CMK (cell line): ENCODE measurements around the gene LIN9.
A peak's percentile ranks its signal among the peaks of the same experiment; 100 is the strongest.
"Not testable (repeated sequence)": the region's sequence is repeated elsewhere in the genome, so short reads cannot be mapped to it uniquely, and the experiment has no call there.

Experiments
- DNase-seq: peaks from one replicate; pipeline ENCODE4 v3.0.0-alpha.2; 2010; ENCODE audit warnings: low read depth

The LIN9 gene

GRCh38 chr1:226211181-226211821 lies 97.7 kb downstream of the LIN9 start:
- no peak for DNase-seq

DNA sequence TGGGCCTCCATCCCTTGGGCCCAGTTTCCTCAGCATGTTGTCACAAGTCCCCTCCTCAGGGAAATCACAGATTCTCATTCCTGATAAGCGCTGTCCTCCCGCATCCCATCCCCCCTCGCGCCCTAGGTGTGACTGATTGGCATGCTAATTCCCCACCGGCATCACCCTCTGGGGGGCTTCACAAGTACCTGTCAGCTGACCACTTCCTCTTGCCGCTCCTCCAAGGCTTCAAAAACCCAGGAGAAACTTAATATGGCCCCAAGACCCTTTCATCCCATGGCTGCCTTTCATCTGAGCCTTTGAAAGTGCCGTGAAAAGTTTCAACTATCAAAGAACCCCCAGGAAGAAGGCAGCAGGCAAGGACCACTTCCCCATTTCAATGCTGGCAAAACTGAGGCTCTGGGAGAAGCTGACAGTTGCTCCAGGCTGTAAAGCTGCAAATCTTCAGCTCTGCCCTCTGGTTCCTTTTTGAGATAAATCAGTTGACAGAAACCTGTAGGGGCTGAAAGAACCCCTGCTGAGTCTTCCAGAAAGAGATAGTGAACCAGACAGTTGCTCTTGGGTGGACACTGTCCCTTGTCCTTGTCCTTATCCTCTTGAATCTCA lies 98.3 kb downstream of the LIN9 start:
- DNase-seq, result no peak

DNA sequence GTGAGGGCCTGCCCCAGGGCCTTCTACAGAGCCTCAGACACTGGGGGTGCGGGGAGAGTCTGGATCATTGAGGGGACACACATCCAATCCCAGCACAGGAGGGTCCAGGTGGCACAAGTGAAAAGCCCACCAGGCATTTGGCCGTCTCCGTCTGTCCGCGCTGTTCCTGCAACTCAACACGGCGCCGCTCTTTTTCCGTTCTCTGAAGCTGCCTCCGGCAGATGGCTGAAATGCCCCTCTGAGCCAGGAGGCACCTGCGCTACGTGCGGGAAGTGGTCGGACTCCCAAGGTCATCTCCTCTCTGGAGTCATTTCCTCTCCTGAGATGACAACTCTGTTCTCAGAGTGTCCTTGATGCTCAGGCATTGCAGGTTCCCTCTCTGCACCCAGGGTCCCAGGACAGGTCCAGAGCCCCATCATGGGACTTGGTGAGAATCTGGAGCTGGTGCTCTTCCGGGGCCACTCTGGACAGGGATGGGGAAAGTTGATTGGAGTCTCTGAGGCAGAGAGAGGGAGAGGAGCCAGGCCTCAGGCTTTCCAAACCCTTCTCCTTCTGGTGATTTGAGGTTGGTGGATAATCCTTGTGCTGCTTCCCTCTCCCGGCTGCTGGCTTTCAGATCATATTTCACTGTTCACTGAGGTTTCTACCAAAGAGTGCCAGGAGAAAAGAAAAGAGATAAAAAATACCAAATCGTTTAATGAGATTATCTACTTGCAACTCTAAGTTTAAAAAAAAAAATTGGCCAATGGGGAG lies 99.5 kb downstream of the LIN9 start:
- no peak for DNase-seq

DNA sequence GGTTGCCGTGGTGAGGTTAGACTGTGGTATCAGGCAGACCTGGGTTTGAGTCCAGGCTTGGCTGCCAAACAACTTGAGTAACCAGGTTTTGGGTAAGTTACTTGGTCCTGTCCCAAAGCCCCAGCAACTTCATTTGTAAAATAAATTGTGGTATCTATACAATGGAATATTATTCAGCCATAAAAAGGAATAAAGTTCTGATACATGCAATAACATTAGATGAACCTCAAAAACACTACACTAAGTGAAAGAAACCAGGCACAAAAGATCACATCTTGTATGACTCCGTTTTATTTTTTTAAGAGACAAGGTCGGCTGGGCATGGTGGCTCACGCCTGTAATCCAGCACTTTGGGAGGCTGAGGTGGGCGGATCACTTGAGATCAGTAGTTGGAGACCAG lies 101.9 kb downstream of the LIN9 start:
- no peak for DNase-seq

GRCh38 chr1:226204198-226204597 lies 104.8 kb downstream of the LIN9 start:
- DNase-seq, result no peak

DNA sequence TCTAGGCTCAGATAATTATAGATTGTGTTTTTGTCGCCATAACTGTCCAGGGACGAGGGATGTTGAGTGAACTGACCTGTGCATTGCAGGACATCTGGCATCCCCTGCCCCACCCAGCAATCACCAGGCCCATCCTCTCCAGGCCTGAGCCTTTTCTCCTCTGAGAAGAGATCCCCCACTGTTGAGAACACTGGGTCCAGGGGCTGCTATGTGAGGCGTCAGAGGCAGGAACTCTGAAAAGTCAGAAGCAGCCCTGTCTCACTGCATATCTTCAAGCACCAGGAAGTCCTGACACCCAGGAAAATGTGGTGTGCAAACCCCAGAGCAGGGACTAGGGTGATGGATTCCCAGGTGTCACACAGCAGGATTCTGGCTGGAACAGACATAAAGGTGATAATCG lies 105.3 kb downstream of the LIN9 start:
- no peak for DNase-seq

DNA sequence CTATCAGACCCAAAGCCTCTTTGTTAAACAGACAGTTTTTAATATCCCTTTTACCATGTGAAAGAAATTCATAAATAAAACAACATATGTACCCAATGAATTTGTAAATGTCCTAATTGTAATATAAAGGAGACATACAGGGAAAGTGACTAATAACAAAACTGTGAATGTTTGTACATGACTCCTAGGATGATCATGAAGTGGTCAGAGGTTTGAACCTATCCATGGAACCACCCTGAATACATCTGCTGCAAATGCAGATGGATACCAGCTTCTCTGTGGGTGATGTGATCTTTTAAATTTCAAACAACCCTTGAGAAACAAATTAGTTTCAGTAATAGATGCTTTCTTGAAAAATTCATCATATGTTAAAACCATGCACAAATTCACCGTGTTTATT lies 105.7 kb downstream of the LIN9 start:
- no peak for DNase-seq

- DNase-seq, result not testable (repeated sequence)
Measured at GRCh38 chr1:226202666-226203065, 106.3 kb downstream of the LIN9 start.

DNA sequence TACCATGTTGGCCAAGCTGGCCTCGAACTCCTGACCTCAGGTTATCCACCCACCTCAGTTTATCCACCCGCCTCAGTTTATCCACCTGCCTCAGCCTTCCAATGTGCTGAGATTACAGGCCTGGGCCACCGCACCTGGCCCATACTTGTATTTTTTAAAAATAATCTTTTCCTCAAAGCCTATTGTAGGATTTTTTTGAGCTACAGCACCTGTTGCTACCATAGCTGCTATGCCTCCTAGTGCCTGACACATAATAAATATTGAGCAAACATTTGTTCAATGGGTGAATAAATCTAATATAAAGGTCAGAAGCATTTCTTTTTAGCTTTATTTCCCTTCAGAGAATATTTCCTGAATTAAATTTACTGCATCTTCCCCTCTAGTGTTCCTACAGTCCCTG lies 106.7 kb downstream of the LIN9 start:
- no peak for DNase-seq

DNA sequence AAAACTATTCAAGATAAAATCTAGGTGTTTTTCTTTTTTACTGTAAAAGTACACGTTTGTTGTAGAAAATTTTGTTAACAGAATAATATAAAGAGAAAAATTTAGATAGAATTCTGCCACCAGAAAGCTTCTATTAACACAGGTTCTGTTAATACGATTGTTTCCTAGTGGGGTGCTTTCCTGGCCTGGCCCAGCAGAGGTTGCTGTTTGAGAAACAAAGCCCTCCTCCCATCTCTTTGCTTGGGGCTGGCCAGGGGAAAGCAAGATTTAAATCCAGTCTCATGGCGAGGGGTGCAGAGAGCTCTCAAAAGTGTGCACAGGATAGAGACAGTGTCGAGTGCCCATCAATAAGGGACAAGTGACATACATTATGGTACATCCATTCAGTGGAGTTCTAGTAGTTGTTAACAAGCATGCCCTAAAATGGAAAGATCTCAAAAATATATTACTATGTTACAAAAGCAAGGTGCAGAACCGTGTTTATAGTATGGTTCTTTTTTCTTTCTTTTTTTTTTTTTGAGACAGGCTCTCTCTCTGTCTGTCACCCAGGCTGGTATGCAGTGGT lies 107.9 kb downstream of the LIN9 start:
- DNase-seq, result no peak

GRCh38 chr1:226199971-226200370 lies 109.0 kb downstream of the LIN9 start:
- DNase-seq, result no peak

DNA sequence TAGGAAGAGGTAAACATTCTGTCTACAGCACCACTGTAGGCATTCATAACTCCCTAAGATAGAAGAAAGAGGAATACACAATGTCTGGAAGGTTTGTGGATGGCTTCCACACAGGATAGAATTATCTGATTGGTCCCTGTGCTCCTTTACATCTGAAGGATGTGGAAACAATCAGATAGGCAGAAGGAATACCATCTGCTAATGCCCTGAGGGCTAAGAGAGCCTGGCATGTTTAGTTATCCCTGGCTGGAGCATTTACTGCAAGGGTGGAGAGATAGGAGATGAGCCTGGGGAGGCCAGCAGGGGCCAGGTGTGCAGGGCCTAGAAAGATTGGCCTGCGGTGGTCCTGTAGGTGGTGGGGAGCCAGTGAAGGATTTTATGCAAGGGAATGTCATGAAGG lies 113.8 kb downstream of the LIN9 start:
- DNase-seq, result no peak

- no peak for DNase-seq
Measured at GRCh38 chr1:226187380-226187779, 121.6 kb downstream of the LIN9 start.

GRCh38 chr1:226187019-226187322 lies 122.0 kb downstream of the LIN9 start:
- DNase-seq, result no peak

DNA sequence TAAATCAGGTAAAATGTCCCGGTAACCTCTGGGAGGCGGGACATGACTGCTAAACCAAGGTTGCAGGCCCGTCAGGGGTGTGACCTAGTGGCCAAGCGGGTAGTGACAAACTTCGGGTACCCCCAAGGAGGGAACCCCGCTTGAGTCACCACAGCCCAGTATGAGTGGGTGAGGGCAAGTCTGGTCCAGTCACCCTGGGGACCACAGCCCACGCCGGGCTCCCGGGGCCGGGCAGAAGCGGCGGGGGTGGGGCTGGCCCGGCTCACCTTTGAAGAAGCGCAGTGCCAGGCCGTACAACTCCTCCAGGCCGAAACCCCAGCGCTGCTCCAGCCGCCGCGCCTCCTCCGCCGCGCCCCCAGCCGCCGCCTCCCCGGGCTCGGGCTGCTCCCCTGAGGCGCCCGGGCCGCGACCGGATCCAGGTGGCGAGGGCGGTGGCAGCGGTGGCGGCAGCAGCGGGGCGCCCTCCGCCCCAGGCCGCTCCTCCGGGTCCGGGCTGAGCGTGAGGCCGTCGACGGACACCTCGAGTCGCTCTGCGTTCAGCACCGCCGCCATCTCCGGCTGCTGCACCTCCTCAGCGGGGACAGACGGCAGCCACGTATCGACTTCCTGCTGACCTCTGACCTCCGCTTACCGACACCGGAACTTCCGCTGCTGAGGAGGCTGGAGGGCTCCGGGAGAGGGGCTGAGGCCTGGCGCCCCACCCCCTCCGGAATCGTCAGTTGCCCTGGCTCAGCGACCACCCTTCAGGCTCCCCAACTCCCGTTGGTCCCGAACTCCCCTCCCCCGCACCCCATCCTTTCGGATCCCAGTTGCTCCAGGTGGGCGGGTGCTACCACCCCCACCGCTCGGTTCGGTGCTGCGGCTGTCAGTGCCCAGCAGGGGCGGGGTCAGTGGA lies 122.6 kb downstream of the LIN9 start, which contains the start of gene ACBD3:
Gene ACBD3 (minus strand): TSS at position 618 of the 895 bp plus-strand sequence. CDS start 66 bp downstream, at position 552.
- peak; percentile 72 for DNase-seq

- DNase-seq, result no peak
Measured at GRCh38 chr1:226185141-226186036, 123.6 kb downstream of the LIN9 start.

- no peak for DNase-seq
Measured at GRCh38 chr1:226181996-226182714, 126.8 kb downstream of the LIN9 start.
